OCI-LY7 (cell line): Measurements from ENCODE around the gene PRR20A.
"Not testable (repeated sequence)": the region's sequence is repeated elsewhere in the genome, so short reads cannot be mapped to it uniquely, and the experiment has no call there.

Experiments used
- EZH2phosphoT487 ChIP-seq: fragments of 200-600 bp; sonication (generic); IDR thresholded peaks from 2 replicates; pipeline ENCODE4 v1.6.1; 2018; ENCODE audit warnings: low read depth, borderline replicate concordance, mild to moderate bottlenecking, mixed run types, antibody characterized with exemption, low read length, moderate library complexity, mixed read lengths
- TF ChIP-seq, protein P1 (sequence below): fragments of 200-600 bp; sonication (generic); conservative IDR thresholded peaks from 2 replicates; pipeline ENCODE4 v1.5.1; 2014; ENCODE audit warnings: mild to moderate bottlenecking, antibody characterized with exemption, low read length, moderate library complexity, mixed read lengths

DNA sequence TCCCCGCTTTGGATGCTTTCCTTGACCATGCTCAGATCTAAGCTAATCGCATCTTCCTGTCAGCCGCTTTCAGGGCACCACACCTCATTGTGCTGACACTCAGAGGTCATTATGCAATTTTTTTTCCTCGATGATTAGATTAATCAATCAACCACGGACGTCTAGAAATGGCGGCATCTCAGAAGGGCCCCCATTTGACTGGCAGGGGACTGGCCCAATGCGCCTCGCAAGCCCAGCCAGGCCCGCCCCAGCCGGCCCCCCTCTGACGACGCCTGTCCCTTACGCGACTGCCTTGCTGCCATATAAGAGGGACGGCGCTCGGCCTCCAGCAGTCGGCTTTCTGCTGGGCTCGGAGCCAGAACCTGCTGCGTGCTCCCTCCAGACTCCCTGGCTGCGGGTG is 13.0 kb downstream of the PRR20A start, which contains the start of gene PRR20C:
- TF ChIP-seq, protein P1, sequence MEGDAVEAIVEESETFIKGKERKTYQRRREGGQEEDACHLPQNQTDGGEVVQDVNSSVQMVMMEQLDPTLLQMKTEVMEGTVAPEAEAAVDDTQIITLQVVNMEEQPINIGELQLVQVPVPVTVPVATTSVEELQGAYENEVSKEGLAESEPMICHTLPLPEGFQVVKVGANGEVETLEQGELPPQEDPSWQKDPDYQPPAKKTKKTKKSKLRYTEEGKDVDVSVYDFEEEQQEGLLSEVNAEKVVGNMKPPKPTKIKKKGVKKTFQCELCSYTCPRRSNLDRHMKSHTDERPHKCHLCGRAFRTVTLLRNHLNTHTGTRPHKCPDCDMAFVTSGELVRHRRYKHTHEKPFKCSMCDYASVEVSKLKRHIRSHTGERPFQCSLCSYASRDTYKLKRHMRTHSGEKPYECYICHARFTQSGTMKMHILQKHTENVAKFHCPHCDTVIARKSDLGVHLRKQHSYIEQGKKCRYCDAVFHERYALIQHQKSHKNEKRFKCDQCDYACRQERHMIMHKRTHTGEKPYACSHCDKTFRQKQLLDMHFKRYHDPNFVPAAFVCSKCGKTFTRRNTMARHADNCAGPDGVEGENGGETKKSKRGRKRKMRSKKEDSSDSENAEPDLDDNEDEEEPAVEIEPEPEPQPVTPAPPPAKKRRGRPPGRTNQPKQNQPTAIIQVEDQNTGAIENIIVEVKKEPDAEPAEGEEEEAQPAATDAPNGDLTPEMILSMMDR, result not testable (repeated sequence)
- not testable (repeated sequence) for TF ChIP-seq EZH2phosphoT487
